Natural killer cell (primary cell): ENCODE results near the gene DDX24. TPM values are rescaled to one million over a fixed set of nuclear protein-coding genes. Genes with fewer than 3 reads are reported as not detected.

ENCODE experiments used
- ATAC-seq, 3 donors: fragments of 150-1000 bp in 2 of 3; fragments of 200-7000 bp in 1 of 3; cut with Tn5 transposase; 1 replicate in 1 of 3; 2 replicates in 2 of 3; pipeline ENCODE4 v1.10.0; 2021; ENCODE audit warnings: mild to moderate bottlenecking in 2 of 3, moderate library complexity in 2 of 3
- DNase-seq, 2 donors: peaks; one replicate each; pipeline versions ENCODE4 v3.0.0 to v3.0.0-alpha.2; 2013 to 2021; ENCODE audit warnings: mixed read lengths in 1 of 2
- H3K27ac ChIP-seq: one replicate; pipeline ENCODE4 v1.5.1; 2013; ENCODE audit warnings: mild to moderate bottlenecking, low read length
- H3K27me3 ChIP-seq: one replicate; pipeline ENCODE4 v1.6.1; 2013; ENCODE audit warnings: low read length; ENCODE audit not compliant: control insufficient read depth, insufficient read depth
- H3K36me3 ChIP-seq: one replicate; pipeline ENCODE4 v1.6.1; 2013; ENCODE audit warnings: low read length; ENCODE audit not compliant: control insufficient read depth, insufficient read depth
- H3K4me1 ChIP-seq: one replicate; pipeline ENCODE4 v1.6.1; 2013; ENCODE audit warnings: low read length; ENCODE audit not compliant: control insufficient read depth, insufficient read depth
- H3K4me3 ChIP-seq: one replicate; pipeline ENCODE4 v1.5.1; 2013; ENCODE audit warnings: low read length
- H3K9me3 ChIP-seq: one replicate; pipeline ENCODE4 v1.6.1; 2013; ENCODE audit warnings: low read length; ENCODE audit not compliant: control insufficient read depth, insufficient read depth
- H3K27ac Mint-ChIP-seq, 2 donors: one replicate each; pipeline ENCODE4 v1.8.0; 2022; ENCODE audit warnings: mild to moderate bottlenecking in 2 of 2, mixed read lengths in 2 of 2, moderate library complexity in 1 of 2
- H3K27me3 Mint-ChIP-seq, 2 donors: one replicate each; pipeline ENCODE4 v1.8.0; 2022; ENCODE audit warnings: low read depth in 2 of 2, mixed read lengths in 2 of 2
- H3K36me3 Mint-ChIP-seq: one replicate; pipeline ENCODE4 v1.8.0; 2022; ENCODE audit warnings: mixed read lengths
- H3K4me1 Mint-ChIP-seq, 2 donors: one replicate each; pipeline ENCODE4 v1.8.0; 2022; ENCODE audit warnings: mixed read lengths in 2 of 2
- H3K4me3 Mint-ChIP-seq: one replicate; pipeline ENCODE4 v1.8.0; 2022; ENCODE audit warnings: mild to moderate bottlenecking, moderate library complexity, mixed read lengths
- H3K9me3 Mint-ChIP-seq, 2 donors: one replicate each; pipeline ENCODE4 v1.8.0; 2022; ENCODE audit warnings: mixed read lengths in 2 of 2
- CTCF ChIP-seq: fragments of 200-600 bp; IDR thresholded peaks from one replicate; pipeline ENCODE4 v1.8.0; 2022; ENCODE audit warnings: antibody characterized with exemption
- WGBS: methylation state at CpG from one replicate; pipeline ENCODE4 v1.1.7; 2013; ENCODE audit warnings: missing lambda C conversion rate; ENCODE audit not compliant: insufficient coverage; 5-methylcytosine and 5-hydroxymethylcytosine counted together
- intact Hi-C: fragments of 100-400 bp; cut with micrococcal nuclease; formaldehyde crosslinking; loops from one replicate; pipeline ENCODE4 v1.14.2; 2022
- total RNA-seq, 4 donors: library from RNA; stranded (reverse); fragments of 120-200 nt in 1 of 4; gene quantifications; one replicate each; pipeline versions ENCODE4 v1.2.3 to v1.2.4, GENCODE V29; 2013 to 2022

The DDX24 gene
- total RNA-seq, 3 donors from 2014 or later (not counting 1 experiment from before 2014, with no cell fraction given) = 250 to 357 (median 296) TPM

DNA sequence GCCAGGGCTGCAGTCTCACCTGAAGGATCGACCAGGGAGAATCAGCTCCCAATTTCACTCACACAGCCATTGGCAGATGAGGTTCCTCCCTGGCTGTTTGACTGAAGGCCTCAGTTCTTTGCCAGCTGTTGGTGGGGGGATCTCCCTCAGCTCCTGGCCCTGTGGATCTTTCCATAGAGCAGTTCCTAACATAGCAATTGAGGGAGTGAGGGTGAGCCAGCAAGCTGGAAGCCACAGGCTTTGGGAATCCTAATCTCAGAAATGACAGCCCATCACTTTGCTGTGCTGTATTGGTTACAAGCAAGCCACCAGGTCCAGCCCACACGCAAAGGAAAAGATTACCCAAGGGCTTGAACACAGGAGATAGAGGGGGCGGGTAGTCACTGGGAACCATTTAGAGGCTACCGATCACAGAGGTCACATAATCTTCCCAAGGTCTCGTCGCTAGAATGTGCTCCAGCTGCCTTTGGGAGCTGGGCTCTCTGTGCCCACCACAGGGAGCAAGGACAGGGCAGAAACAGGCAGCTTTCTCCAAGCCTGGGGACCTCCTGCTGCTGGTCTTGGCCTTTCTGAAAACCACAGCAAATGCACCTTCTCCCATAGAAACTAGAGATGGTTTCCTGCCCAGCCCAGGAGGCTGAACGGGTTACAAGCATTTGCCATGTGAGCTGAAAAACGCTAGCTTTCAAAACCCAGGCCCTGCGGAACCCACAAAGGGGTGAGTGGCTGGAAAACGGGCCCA is 59.4 kb downstream of the DDX24 start:
- H3K27me3 ChIP-seq = peaks cover 2% of the 10 kb centered on the region
- H3K27ac ChIP-seq = no peak overlapping the region
- H3K27me3 Mint-ChIP-seq = peaks cover 28 to 70% of the 10 kb centered on the region in 2 donors
- H3K9me3 ChIP-seq = no peaks in the 10 kb centered on the region
- no peak overlapping the region for H3K27ac Mint-ChIP-seq
- intact Hi-C loops = no loop called here
- H3K4me1 ChIP-seq = peaks cover 2% of the 10 kb centered on the region
- H3K36me3 Mint-ChIP-seq = no peaks in the 10 kb centered on the region
- no peaks in the 10 kb centered on the region for H3K9me3 Mint-ChIP-seq
- H3K36me3 ChIP-seq = no peaks in the 10 kb centered on the region
- no peak overlapping the region for H3K4me3 ChIP-seq
- H3K4me3 Mint-ChIP-seq = no peak overlapping the region
- ATAC-seq = no peak
- TF ChIP-seq CTCF = no peak
- no peak for DNase-seq
- WGBS = 62% methylated on average over 9 of the region's 10 CpGs
- H3K4me1 Mint-ChIP-seq = peaks cover 5 to 6% of the 10 kb centered on the region in 2 donors

- WGBS = 79% methylated on average over 2 of the region's 2 CpGs
- Histone ChIP-seq H3K4me1 (no peaks in the 10 kb centered on the region), H3K36me3 (no peaks in the 10 kb centered on the region), H3K4me3 (no peak overlapping the region), H3K27ac (no peak overlapping the region), H3K9me3 (no peaks in the 10 kb centered on the region), H3K27me3 (peaks cover 2% of the 10 kb centered on the region)
- Mint-ChIP-seq H3K4me3 (no peak overlapping the region), H3K4me1 (peaks cover 3% of the 10 kb centered on the region in 2 donors), H3K27ac (no peak overlapping the region), H3K27me3 (peaks cover 28 to 76% of the 10 kb centered on the region in 2 donors), H3K9me3 (no peaks in the 10 kb centered on the region), H3K36me3 (no peaks in the 10 kb centered on the region)
- DNase-seq = no peak
- no peak for ATAC-seq
- intact Hi-C loops = no loop called here
- no peak for TF ChIP-seq CTCF
Measured at GRCh38 chr14:94021001-94021400, 60.0 kb downstream of the DDX24 start.

DNA sequence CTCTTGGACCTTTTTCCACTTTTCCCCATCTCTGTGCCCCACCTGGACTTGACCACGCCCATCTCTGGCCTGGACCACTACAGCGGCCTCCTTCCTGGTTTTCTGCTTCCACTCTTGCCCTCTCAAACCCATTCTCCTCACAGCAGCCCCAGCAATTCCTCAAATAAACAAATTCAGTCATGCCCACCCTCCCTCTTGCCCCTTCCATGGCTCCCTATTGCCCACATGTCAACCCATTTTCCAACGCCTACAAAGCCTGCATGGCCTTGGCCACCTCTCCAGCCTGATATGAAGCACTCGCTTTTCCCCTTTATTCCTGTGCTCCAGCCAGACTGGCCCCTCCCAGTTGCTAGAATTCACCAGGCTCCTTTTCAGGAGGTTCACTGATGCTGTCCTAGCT is 60.7 kb downstream of the DDX24 start:
- WGBS = 91% methylated on average over 4 of the region's 4 CpGs
- no peak for TF ChIP-seq CTCF

DNA sequence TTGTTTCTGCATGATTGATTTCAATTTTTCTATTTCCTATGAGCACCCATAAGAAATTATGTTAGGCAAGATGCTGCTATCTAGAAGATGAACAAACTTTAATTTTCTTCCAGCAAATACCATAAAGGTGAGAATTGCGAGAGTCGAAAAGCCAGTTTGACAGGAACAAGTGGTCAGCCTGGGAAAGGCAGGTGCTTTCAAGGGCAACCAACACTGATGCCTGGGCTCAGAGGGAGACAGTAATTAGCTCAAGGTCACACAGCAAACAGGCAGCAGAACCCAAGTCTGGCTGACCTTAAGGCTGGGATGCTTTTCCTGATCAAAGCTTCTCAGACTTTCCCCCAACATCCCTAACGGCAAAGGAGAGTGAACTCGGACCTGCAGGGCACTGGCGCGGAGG is 61.7 kb downstream of the DDX24 start:
- no peak overlapping the region for H3K4me3 ChIP-seq
- no peaks in the 10 kb centered on the region for H3K36me3 ChIP-seq
- intact Hi-C loops = no loop called here
- Mint-ChIP-seq H3K27me3 (peaks cover 34 to 88% of the 10 kb centered on the region in 2 donors), H3K4me1 (no peaks in the 10 kb centered on the region), H3K36me3 (no peaks in the 10 kb centered on the region), H3K27ac (no peak overlapping the region), H3K4me3 (no peak overlapping the region), H3K9me3 (no peaks in the 10 kb centered on the region)
- no peaks in the 10 kb centered on the region for H3K9me3 ChIP-seq
- ATAC-seq (no peak), DNase-seq (no peak)
- TF ChIP-seq CTCF = no peak
- 93% methylated on average over 5 of the region's 6 CpGs for WGBS
- H3K27me3 ChIP-seq = peaks cover 2% of the 10 kb centered on the region
- H3K4me1 ChIP-seq = no peaks in the 10 kb centered on the region
- H3K27ac ChIP-seq = no peak overlapping the region

More for the DNA sequence above, 60.7 kb downstream of the DDX24 start:
- no peak for DNase-seq
- no peaks in the 10 kb centered on the region for H3K9me3 ChIP-seq
- H3K36me3 Mint-ChIP-seq = no peaks in the 10 kb centered on the region
- no peaks in the 10 kb centered on the region for H3K36me3 ChIP-seq
- H3K27ac ChIP-seq = no peak overlapping the region
- intact Hi-C loops = no loop called here
- H3K27me3 ChIP-seq = peaks cover 2% of the 10 kb centered on the region
- H3K27me3 Mint-ChIP-seq = peaks cover 28 to 84% of the 10 kb centered on the region in 2 donors
- no peak overlapping the region for H3K27ac Mint-ChIP-seq
- no peaks in the 10 kb centered on the region for H3K4me1 ChIP-seq
- H3K4me1 Mint-ChIP-seq = no peaks in the 10 kb centered on the region
- no peak for ATAC-seq
- H3K9me3 Mint-ChIP-seq = no peaks in the 10 kb centered on the region
- no peak overlapping the region for H3K4me3 Mint-ChIP-seq
- no peak overlapping the region for H3K4me3 ChIP-seq
